Measurements from ENCODE around the gene RNU6-9.

RNU6-9 gene

DNA sequence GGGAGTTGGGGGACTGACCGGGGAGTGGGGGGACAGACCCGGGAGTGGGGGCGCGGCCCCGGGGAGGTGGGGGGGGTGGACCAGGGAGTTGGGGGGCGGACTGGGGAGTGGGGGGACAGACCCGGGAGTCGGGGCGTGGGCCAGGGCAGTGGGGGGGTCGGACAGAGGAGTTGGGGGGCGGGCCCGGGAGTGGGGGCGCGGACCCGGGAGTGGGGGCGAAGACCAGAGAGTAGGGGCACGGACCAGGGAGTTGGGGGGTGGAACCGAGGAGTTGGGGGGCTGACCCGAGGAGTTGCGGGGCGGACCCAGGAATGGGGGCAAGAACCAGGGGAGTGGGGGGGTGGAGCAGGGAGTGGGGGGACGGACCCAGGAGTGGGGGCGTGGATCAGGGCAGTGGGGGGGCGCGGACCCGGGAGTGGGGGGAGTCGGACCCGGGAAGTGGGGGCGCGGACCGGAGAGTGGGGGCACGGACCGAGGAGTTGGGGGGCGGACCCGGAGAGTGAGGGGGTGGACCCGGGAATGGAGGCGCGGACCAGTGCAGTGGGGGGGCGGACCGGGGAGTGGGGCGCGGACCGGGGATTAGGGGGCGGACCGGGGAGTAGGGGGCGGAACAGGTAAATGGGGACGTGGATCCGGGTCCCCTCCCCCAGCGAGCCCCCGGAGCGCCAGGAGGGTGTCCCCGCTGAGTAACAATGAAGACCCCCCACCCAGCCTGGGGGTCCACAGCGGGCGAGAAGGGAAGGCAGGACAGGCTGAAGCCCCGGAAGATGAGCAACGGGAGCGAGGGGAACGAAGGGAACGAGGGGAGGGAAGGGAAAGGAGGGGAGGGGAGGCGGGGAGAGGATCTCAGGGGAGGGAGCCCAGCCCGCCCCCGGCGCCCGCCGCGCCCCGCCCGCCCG is 19.1 kb downstream of the RNU6-9 start:
- Histone ChIP-seq H3K4me3 (ENCODE audit: low read length) (peak overlapping the region; percentile 96), H2AFZ (ENCODE audit: low read depth, low read length) (no peak overlapping the region), H3K79me2 (ENCODE audit: low read length) (peaks cover 60% of the 10 kb centered on the region), H3K4me2 (ENCODE audit: low read length) (peak overlapping the region; percentile 53), H3K36me3 (replicated peaks; ENCODE audit: low read depth, low read length) (peaks cover 23% of the 10 kb centered on the region), H3K4me1 (ENCODE audit: low read length) (peaks cover 50% of the 10 kb centered on the region), H3K9ac (ENCODE audit: low read length) (peak overlapping the region; percentile 93), H3K9me3 (ENCODE audit: insufficient read depth, low read length) (no peaks in the 10 kb centered on the region), H3K27ac (ENCODE audit: low read length) (peak overlapping the region; percentile 80), H4K20me1 (ENCODE audit: insufficient read depth, low read length) (peaks cover 4% of the 10 kb centered on the region; the same call in 1 of the 2 replicates), H3K27me3 (ENCODE audit: low read depth, low read length) (no peaks in the 10 kb centered on the region)
- no peak for TF ChIP-seq EZH2phosphoT487 (IDR thresholded peaks at IDR 0.05; ENCODE audit: low read depth)
- TF ChIP-seq, protein P1, sequence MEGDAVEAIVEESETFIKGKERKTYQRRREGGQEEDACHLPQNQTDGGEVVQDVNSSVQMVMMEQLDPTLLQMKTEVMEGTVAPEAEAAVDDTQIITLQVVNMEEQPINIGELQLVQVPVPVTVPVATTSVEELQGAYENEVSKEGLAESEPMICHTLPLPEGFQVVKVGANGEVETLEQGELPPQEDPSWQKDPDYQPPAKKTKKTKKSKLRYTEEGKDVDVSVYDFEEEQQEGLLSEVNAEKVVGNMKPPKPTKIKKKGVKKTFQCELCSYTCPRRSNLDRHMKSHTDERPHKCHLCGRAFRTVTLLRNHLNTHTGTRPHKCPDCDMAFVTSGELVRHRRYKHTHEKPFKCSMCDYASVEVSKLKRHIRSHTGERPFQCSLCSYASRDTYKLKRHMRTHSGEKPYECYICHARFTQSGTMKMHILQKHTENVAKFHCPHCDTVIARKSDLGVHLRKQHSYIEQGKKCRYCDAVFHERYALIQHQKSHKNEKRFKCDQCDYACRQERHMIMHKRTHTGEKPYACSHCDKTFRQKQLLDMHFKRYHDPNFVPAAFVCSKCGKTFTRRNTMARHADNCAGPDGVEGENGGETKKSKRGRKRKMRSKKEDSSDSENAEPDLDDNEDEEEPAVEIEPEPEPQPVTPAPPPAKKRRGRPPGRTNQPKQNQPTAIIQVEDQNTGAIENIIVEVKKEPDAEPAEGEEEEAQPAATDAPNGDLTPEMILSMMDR (IDR thresholded peaks at IDR 0.05; ENCODE audit: low read depth, low read length) = no peak

DNA sequence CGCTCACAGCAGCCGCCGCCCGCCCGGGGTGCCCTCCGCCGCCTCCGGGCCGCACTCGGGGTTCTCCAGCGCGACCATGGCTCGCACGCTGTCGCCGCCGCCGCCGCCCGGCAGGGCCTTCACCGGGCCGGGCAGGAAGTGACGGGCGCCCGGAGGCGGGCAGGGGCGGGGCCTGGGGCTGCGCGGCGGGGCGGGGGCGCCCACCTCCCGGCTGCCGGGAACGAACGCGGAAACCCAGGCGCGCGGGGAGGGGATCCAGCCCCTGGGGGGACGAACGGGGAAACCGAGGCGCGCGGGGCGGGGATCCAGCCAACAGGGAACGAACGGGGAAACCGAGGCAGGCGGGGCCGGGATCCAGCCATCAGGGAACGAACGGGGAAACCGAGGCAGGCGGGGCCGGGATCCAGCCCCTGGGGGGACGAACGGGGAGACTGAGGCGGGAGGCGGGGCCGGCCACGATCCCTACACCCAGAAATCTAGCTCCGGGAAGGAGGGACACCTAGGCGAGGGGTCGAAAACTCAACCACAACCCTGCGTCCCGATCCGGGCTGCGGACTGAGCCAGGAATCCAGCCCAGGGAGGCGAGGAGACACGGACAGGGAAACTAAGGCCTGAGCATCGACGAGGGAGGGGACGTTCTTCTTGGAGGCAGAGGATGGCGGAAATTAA is 19.9 kb downstream of the RNU6-9 start, which contains the start of gene R3HDM4:
TSS of gene R3HDM4 (minus strand) at position 140 of the 669 bp plus-strand sequence. CDS start at position 78, 62 bp downstream.
- Histone ChIP-seq H2AFZ (ENCODE audit: low read depth, low read length) (no peak within 1 kb of the TSS), H3K79me2 (ENCODE audit: low read length) (peaks cover 52% of the 10 kb centered on the region)

DNA sequence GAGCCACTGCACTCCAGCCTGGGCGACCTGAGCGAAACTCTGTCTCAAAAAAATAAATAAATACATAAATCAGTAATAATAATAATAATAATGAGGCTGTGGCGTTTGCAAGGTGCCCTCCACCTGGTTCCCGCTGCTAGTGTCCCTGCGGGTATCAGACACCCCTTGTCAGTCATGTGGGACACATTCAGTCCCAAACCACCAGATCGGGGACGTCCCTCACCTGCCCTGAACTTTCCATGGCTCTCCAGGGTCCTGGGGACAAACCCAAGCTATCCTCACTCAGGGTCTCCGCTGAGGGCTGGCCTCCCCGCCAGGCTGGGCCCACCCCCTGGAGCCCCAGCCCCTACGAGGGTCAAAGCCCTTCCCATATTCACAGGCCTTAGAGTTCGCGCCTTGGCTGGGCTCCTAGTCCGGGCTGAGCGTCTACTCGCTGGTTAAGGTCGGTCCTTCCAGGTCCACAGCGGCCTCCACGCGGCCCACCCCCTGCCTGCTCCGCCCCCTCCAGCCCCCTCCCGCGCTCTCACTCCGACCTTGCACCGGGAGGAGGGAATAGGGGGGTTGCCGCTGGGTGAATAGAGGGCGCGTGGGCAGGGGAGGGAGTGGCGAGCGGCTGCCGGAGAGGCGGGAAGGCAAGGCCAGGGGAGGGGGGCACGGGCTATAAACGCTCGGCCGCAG is 23.5 kb downstream of the RNU6-9 start:
- peak overlapping the region; percentile 78 for H3K4me3 ChIP-seq (ENCODE audit: low read length)

More for the DNA sequence above, 19.9 kb downstream of the RNU6-9 start, which contains the start of gene R3HDM4:
- Histone ChIP-seq H3K36me3 (replicated peaks; ENCODE audit: low read depth, low read length) (peaks cover 17% of the 10 kb centered on the region), H3K9me3 (ENCODE audit: insufficient read depth, low read length) (no peaks in the 10 kb centered on the region), H3K4me1 (ENCODE audit: low read length) (peaks cover 43% of the 10 kb centered on the region), H3K27ac (ENCODE audit: low read length) (peak within 1 kb of the TSS; percentile 80), H3K27me3 (ENCODE audit: low read depth, low read length) (no peaks in the 10 kb centered on the region), H3K4me2 (ENCODE audit: low read length) (peak within 1 kb of the TSS; percentile 95), H3K9ac (ENCODE audit: low read length) (peak within 1 kb of the TSS; percentile 95), H4K20me1 (ENCODE audit: insufficient read depth, low read length) (peaks cover 4% of the 10 kb centered on the region; the same call in 1 of the 2 replicates), H3K4me3 (ENCODE audit: low read length) (peak within 1 kb of the TSS; percentile 96)
- TF ChIP-seq, protein P1 (IDR thresholded peaks at IDR 0.05; ENCODE audit: low read depth, low read length) = no peak
- no peak for TF ChIP-seq EZH2phosphoT487 (IDR thresholded peaks at IDR 0.05; ENCODE audit: low read depth)

More for the DNA sequence above, 23.5 kb downstream of the RNU6-9 start:
- H3K27me3 ChIP-seq (ENCODE audit: low read depth, low read length) = no peaks in the 10 kb centered on the region
- H3K36me3 ChIP-seq (replicated peaks; ENCODE audit: low read depth, low read length) = no peaks in the 10 kb centered on the region
- peaks cover 16% of the 10 kb centered on the region for H3K79me2 ChIP-seq (ENCODE audit: low read length)
- peak overlapping the region; percentile 47 for H3K27ac ChIP-seq (ENCODE audit: low read length)
- H2AFZ ChIP-seq (ENCODE audit: low read depth, low read length) = no peak overlapping the region; the same call in 1 of the 2 replicates
- H4K20me1 ChIP-seq (ENCODE audit: insufficient read depth, low read length) = no peaks in the 10 kb centered on the region
- peaks cover 20% of the 10 kb centered on the region for H3K4me1 ChIP-seq (ENCODE audit: low read length)
- H3K9me3 ChIP-seq (ENCODE audit: insufficient read depth, low read length) = no peaks in the 10 kb centered on the region
- H3K9ac ChIP-seq (ENCODE audit: low read length) = peak overlapping the region; percentile 72
- TF ChIP-seq EZH2phosphoT487 (IDR thresholded peaks at IDR 0.05; ENCODE audit: low read depth) = no peak
- TF ChIP-seq, protein P1 (IDR thresholded peaks at IDR 0.05; ENCODE audit: low read depth, low read length) = no peak
- H3K4me2 ChIP-seq (ENCODE audit: low read length) = peak overlapping the region; percentile 93

Measured in OCI-LY3 (cell line).